Osteocyte (in vitro differentiated cells): Measurements from ENCODE around the gene FKBP6. TPM values are rescaled to one million over a fixed set of nuclear protein-coding genes. Genes with fewer than 3 reads are reported as not detected.

Experiments used
- DNase-seq: peaks from one replicate; pipeline ENCODE4 v3.0.0; 2021; ENCODE audit warnings: mixed read lengths; ENCODE audit not compliant: unreplicated experiment; ENCODE audit errors: extremely low spot score
- H3K27ac Mint-ChIP-seq: one replicate; pipeline ENCODE4 v1.8.0; 2021; ENCODE audit warnings: mild to moderate bottlenecking, mixed read lengths; ENCODE audit not compliant: unreplicated experiment
- H3K27me3 Mint-ChIP-seq: one replicate; pipeline ENCODE4 v1.8.0; 2021; ENCODE audit warnings: mixed read lengths; ENCODE audit not compliant: unreplicated experiment
- H3K36me3 Mint-ChIP-seq: one replicate; pipeline ENCODE4 v1.8.0; 2021; ENCODE audit warnings: mixed read lengths; ENCODE audit not compliant: unreplicated experiment
- H3K4me1 Mint-ChIP-seq: one replicate; pipeline ENCODE4 v1.8.0; 2021; ENCODE audit warnings: mixed read lengths; ENCODE audit not compliant: unreplicated experiment
- H3K4me3 Mint-ChIP-seq: one replicate; pipeline ENCODE4 v1.8.0; 2021; ENCODE audit warnings: mild to moderate bottlenecking, moderate library complexity, mixed read lengths; ENCODE audit not compliant: unreplicated experiment
- H3K9me3 Mint-ChIP-seq: one replicate; pipeline ENCODE4 v1.8.0; 2021; ENCODE audit warnings: mixed read lengths; ENCODE audit not compliant: unreplicated experiment
- total RNA-seq: library from RNA; stranded (reverse); gene quantifications from 2 replicates; pipeline ENCODE4 v1.2.1, GENCODE V29; 2021
- TF ChIP-seq, protein P1 (sequence below): fragments of 200-600 bp; sonication (generic); IDR thresholded peaks from 2 replicates; pipeline ENCODE4 v1.5.0; 2021; ENCODE audit warnings: antibody characterized with exemption, mild to moderate bottlenecking, moderate library complexity

The FKBP6 gene
- total RNA-seq, 1 donor from 2014 or later: not detected

DNA sequence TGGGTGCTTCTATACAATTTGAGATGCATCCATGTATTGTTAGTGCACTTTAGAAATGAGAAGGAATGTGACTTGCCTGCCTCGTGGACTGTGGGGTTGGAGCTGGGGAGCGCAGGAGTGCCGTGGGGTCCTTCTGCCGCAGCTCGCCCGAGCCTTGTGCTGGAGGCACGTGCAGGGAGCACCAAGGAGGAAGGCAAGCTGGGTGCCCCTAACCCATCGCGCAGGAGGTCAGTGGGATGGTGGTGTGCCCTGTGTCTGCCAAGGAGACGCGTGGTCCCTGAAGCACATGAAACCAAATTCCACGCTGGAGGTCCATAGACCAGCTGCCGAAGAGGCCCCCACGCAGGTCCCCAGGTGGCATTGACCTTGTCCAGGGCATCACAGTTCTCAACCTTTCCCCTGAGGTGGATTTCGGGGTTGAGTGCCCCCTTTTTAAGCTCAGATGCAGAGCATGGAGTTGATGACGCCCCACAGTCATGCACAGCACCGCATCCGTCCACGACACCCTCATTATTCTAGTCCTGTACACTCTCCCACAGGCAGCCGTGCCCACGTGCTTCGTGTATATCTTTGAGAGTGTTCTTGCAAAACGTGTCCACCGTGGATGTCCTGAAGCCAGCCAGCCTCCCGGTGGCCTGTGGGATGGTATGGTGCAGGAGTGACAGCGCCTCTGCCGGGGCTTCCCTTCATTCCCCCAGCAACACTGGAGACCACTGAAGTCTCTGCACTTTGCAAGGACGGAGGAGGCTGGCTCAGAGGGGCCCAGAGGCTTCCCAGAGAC lies 35.5 kb downstream of the FKBP6 start:
- H3K27me3 Mint-ChIP-seq: peaks cover 10% of the 10 kb centered on the region
- no peak for DNase-seq
- TF ChIP-seq, protein P1, sequence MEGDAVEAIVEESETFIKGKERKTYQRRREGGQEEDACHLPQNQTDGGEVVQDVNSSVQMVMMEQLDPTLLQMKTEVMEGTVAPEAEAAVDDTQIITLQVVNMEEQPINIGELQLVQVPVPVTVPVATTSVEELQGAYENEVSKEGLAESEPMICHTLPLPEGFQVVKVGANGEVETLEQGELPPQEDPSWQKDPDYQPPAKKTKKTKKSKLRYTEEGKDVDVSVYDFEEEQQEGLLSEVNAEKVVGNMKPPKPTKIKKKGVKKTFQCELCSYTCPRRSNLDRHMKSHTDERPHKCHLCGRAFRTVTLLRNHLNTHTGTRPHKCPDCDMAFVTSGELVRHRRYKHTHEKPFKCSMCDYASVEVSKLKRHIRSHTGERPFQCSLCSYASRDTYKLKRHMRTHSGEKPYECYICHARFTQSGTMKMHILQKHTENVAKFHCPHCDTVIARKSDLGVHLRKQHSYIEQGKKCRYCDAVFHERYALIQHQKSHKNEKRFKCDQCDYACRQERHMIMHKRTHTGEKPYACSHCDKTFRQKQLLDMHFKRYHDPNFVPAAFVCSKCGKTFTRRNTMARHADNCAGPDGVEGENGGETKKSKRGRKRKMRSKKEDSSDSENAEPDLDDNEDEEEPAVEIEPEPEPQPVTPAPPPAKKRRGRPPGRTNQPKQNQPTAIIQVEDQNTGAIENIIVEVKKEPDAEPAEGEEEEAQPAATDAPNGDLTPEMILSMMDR: no peak
- H3K4me1 Mint-ChIP-seq: peaks cover 9% of the 10 kb centered on the region
- H3K9me3 Mint-ChIP-seq: no peaks in the 10 kb centered on the region
- H3K36me3 Mint-ChIP-seq: no peaks in the 10 kb centered on the region
- no peak overlapping the region for H3K27ac Mint-ChIP-seq
- H3K4me3 Mint-ChIP-seq: no peak overlapping the region

DNA sequence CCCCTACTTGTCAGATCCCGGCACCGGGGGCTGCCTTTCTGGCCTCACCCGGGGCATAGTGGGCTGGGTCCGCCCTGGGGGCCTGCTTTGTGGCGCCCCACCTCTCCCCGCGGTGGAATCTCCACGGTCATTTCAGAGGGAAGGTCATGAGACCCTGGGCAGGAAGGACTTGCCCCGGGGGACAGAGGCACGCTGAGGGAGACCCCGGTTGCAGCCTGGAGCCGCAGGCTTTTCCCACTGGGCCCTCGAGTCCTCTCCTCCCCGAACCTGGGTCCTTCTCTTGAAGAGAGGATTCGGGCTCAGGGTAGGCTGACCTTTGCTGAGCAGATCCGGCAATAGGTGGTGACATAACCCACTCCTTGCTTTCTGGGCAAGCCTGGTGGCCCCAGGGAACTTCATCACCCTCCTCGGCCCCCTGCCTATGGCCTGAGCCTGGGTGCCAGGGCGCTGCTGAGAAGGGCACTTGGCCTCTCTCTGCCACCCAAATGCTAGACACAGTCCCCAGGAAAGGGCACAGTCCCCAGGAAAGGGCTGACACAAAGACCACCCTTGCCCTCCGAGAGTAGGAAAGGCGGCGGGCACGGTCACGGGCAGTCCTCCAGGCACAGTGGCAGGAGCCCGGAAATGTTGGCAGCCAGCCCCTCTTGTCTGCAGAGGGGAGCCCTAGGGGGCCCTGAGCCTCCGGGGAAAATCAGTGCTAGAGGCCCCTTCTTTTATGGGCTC lies 36.2 kb downstream of the FKBP6 start:
- Mint-ChIP-seq H3K27ac (no peak overlapping the region), H3K4me3 (no peak overlapping the region), H3K27me3 (peaks cover 10% of the 10 kb centered on the region), H3K9me3 (no peaks in the 10 kb centered on the region), H3K36me3 (no peaks in the 10 kb centered on the region), H3K4me1 (peaks cover 4% of the 10 kb centered on the region)
- TF ChIP-seq, protein P1: no peak
- DNase-seq: no peak

DNA sequence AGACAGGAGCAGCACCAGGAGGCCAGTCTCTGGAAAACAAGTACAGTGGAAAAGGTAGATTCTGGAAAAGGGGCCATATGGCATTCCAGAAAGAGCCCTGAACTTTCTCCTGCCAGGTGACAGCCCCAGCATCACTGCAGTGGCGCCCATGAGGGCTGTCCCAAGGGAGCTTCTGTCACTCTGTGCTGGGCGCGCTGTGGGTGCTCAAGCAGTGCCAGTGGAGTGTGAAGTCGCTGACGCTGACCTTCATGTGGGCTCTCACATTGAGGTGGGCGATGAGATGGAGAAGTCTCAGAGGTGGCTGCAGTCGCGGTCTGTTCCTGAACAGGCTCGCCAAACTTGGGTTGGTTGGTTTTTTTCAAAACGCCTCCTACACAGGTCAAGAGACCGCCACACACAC lies 38.2 kb downstream of the FKBP6 start:
- no peak overlapping the region for H3K27ac Mint-ChIP-seq
- H3K9me3 Mint-ChIP-seq: no peaks in the 10 kb centered on the region
- TF ChIP-seq, protein P1: no peak
- H3K4me1 Mint-ChIP-seq: no peaks in the 10 kb centered on the region
- no peak overlapping the region for H3K4me3 Mint-ChIP-seq
- H3K27me3 Mint-ChIP-seq: peaks cover 10% of the 10 kb centered on the region
- no peak for DNase-seq
- H3K36me3 Mint-ChIP-seq: no peaks in the 10 kb centered on the region

DNA sequence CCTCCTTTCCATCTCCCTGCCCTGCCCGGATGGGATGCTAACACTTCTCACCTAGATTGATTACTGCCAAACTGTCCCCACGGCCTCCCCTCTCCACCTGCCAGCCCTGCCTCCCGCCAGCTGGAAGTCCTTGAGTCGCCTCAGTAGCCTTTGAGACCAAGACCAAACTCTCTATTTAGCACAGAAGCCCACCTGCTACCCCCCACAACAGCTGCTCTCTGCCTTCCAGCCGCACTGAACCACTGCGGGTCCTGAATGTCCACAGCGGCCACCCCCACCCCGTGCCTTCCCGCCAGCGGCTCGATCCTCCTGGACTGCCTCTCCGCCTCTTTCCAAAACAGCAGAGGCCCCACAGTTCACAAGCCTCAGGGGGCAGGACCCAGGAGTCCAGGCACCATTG lies 39.0 kb downstream of the FKBP6 start:
- no peak overlapping the region for H3K4me3 Mint-ChIP-seq
- H3K27me3 Mint-ChIP-seq: peaks cover 10% of the 10 kb centered on the region
- DNase-seq: no peak
- no peaks in the 10 kb centered on the region for H3K36me3 Mint-ChIP-seq
- TF ChIP-seq, protein P1: no peak
- H3K27ac Mint-ChIP-seq: no peak overlapping the region
- no peaks in the 10 kb centered on the region for H3K4me1 Mint-ChIP-seq
- no peaks in the 10 kb centered on the region for H3K9me3 Mint-ChIP-seq

DNA sequence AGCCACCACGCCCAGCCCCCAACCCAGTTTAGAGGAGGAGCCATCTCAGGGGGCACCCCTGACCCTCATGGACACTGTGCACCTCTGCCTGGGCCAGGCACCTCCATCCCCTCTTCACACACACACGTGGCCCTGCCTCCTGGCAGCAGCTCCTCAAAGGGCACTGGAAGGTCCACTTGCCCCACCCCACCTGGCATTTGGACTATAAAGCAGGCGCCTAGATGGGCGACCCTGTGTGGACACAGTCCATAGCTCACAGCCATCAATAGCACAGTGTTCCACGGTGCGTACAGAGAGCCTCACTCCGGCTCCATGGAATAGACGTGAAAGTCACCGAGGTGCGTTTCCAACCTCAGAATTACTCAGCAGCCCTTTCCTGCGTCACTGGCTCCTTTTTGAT lies 41.0 kb downstream of the FKBP6 start:
- no peak overlapping the region for H3K4me3 Mint-ChIP-seq
- peaks cover 6% of the 10 kb centered on the region for H3K27me3 Mint-ChIP-seq
- H3K9me3 Mint-ChIP-seq: no peaks in the 10 kb centered on the region
- no peaks in the 10 kb centered on the region for H3K36me3 Mint-ChIP-seq
- DNase-seq: no peak
- no peaks in the 10 kb centered on the region for H3K4me1 Mint-ChIP-seq
- no peak overlapping the region for H3K27ac Mint-ChIP-seq
- TF ChIP-seq, protein P1: no peak
